Activated CD4-positive, alpha-beta T cell treated with anti-CD3 and anti-CD28 coated beads, Interleukin-2, Interleukin-6, amounts not matched to agents 100 ng/mL and 50 ng/mL, durations not matched to agents 16 hours and 8 hours (primary cell): ENCODE data around the gene MNT.
A peak's percentile ranks its signal among the peaks of the same experiment; 100 is the strongest.

Experiments
- DNase-seq: peaks from one replicate; pipeline ENCODE4 v3.0.0-alpha.2; 2020

Gene MNT

GRCh38 chr17:2362416-2362815 is 38.4 kb downstream of the MNT start:
- DNase-seq, result no peak

- DNase-seq, result no peak
Measured at GRCh38 chr17:2362016-2362415, 38.8 kb downstream of the MNT start.

- no peak for DNase-seq
Measured at GRCh38 chr17:2361010-2361760, 39.7 kb downstream of the MNT start.

DNA sequence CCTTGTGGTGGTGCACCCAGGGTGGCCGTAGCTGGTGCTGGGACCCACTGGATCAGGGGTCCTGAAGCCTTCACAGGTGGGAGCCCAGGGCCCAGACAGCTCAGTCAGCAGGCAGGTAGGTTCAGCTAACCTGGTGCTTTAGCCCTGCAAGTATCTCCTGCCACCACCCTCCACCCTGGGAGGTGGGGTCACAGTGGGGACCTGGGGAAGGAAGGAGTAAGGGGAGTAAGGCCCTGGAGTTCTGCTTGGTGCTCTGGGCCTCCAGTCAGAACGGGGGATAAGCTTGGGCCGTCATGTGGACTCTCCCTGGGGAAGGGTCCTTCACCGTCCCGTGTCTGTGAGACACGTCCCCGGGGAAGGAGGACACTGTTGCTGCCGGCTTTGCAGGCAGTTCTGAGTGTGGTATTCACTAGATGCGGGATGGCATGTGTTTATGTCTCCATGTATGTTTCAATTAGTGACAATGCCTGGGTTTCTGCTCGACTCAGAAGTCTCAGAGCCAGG is 42.9 kb downstream of the MNT start:
- DNase-seq, result no peak

- DNase-seq, result no peak
Measured at GRCh38 chr17:2357237-2357636, 43.6 kb downstream of the MNT start.

DNA sequence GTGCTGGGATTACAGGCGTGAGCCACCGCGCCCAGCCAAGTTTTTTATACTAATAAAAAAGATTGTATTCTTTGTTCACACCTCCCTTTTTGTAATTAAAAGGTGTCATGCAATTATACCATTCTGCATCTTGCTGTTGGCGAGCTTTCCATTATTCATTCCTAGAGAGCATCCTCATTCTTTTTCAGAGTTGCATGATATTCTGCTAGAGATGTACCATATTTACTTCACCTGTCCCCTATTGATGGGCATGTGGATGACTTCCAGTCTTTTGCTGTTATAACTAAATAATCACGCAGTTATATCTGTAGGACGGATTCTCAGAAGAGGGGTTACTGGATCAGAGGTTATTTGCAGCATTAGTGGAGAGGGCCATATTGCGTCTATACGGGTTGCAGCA is 46.5 kb downstream of the MNT start:
- DNase-seq, result no peak

DNA sequence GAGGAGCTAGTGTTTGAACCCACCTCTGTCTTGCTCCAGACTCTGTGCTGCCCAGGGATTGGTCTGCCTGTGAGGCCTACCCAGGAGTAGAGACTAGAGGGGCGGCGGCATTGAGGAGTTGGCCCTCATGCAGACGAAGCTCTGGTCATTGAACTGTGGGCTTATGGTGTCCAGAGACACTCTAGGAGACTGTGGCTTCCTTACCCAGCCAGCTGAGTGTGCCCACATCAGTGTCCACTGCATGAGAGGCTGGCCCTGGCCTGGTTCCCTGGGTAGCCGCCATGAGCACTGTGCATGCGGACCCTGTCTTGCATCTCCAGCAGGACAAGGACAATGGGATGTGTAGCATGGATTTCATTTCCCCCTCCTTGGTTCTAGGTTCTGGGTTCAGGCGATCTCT is 49.6 kb downstream of the MNT start:
- DNase-seq, result no peak

DNA sequence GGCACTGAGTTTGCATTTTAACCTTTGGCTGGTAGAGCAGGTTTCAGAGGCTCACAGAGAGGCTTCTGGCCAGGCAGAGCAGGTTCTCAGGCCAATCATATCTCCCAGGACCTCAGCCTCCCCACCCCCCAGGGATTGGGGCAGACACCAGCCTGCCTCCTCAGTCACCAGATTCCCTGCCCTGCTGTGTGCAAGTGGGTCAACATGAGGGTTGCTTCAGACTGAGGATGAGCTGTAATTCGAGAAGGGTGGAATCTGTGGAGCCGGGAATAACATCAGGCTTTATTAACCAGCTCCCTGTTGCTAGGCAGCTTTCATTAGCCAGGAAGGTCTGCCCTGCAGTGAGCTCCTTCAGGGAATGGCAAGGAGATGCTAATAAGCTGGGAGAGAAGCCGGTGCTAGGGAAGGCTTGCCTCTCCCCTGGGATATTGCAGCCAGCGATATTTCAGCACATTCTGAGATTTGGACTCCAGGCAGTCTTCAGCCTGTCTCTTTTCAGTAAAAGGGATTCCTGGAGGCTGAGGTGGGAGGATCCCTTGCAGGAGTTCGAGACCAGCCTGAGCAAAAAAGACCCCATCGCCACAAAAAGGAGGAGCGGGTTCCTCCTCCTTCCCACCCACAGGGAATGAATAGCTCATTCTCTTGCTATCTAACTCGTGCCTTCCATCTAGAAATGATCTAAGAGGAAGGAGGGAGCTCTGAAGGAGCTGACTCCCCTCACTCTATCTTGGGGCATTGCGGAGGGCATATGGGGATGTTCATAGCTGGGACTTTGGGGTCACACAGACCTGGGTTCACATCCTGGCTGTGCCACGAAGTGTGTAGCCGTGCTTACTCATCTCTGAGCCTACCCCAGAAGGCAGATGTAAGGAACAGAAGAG is 52.8 kb downstream of the MNT start:
- no peak for DNase-seq

- DNase-seq, result no peak
Measured at GRCh38 chr17:2346475-2346874, 54.4 kb downstream of the MNT start.

DNA sequence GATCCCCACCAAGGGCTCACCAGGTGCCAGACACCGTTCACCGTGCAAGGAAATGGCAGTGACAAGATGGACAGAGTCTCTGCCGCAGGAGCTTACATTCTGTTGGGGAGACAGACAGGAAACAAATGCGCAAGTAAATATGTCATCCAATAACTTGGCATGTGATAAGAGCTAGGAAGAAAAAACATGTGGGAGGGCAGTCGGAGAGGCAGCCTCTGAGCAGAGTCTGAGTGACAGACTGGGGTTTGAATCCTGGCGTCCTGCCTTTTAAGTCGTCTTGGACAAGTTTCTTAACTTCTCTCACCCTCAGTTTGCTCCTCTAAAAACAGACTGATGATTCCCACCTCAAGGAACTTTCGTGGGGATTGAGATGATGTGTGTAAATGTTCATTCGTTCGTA is 56.3 kb downstream of the MNT start:
- no peak for DNase-seq

GRCh38 chr17:2343421-2343820 is 57.4 kb downstream of the MNT start:
- DNase-seq, result no peak

DNA sequence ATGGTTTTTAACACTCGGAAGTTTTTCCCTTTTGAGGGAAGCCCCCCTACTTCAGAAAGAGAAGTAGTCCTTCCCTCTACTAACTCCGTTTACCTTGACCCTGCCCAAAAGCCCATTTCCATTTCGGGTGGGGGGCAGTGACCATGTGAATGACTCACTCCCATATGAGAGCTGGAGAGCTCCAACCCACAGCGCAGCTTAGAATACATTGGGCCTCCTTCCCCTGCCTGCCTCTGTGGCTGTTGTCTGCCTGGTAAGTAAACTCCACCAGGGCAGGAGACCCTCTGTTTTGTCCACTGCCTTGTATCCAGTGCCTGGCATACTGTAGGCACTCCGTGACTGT is 62.6 kb downstream of the MNT start:
- no peak for DNase-seq

- DNase-seq, result peak; percentile 62
Measured at GRCh38 chr17:2337544-2338314, 63.1 kb downstream of the MNT start.

- DNase-seq, result peak; percentile 68
Measured at GRCh38 chr17:2336852-2337543, 63.9 kb downstream of the MNT start, which contains the start of gene SGSM2. Gene SGSM2, plus strand, starts transcription at chr17:2337501. Its CDS starts 188 bp downstream, at chr17:2337689.

- peak; percentile 94 for DNase-seq
Measured at GRCh38 chr17:2336215-2336851, 64.5 kb downstream of the MNT start, which contains the start of gene TSR1. Gene TSR1, minus strand, starts transcription at chr17:2336457. Its CDS starts 30 bp downstream, at chr17:2336427.

DNA sequence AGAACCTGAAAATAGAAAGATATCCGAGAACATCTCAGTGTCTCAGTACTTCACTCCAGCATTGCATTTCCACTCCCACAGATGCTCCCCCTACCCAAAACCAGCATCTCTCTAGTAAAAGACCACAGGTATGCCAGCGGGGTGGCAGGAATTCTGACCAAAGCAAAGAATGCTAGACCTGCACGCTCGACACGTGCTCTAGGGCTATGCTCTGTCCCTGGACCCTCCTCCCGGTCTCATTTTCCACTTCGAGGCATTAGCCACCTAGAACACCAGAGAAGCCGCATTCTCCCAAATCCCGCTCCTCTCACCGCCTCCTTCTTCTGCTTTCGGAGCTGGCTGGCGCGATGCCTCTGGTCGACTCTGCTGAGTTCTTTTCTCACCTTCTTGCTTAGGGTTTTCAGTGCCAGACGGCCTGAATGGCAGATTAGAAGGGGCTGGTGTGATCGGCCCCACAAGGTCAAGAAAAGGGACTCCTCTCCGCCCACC is 65.1 kb downstream of the MNT start:
- no peak for DNase-seq
